CD8-positive, alpha-beta memory T cell (primary cell): ENCODE measurements around the gene SPINK6. TPM values are rescaled to one million over a fixed set of nuclear protein-coding genes. Genes with fewer than 3 reads are reported as not detected.

ENCODE experiments used
- CTCF ChIA-PET: fragments of 350-600 bp; sonication (Branson Sonifier 250); formaldehyde crosslinking; loops from one replicate; lab custom pipeline; 2021; ENCODE audit warnings: antibody characterized with exemption; lab: Charles Lee
- POLR2A ChIA-PET: fragments of 350-600 bp; sonication (Branson Sonifier 250); formaldehyde crosslinking; loops from one replicate; lab custom pipeline; 2021; ENCODE audit warnings: antibody characterized with exemption; lab: Charles Lee
- DNase-seq, 5 donors: peaks; one replicate each; pipeline versions ENCODE4 v3.0.0 to v3.0.0-alpha.2; 2020 to 2022; ENCODE audit warnings: mixed read lengths in 1 of 5
- H3K27ac ChIP-seq: one replicate; pipeline ENCODE4 v1.7.0; 2013; ENCODE audit warnings: low read depth, mild to moderate bottlenecking, low read length, moderate library complexity
- H3K27me3 ChIP-seq: 2 replicates; pipeline ENCODE4 v1.7.0; 2013; ENCODE audit warnings: low read length, mild to moderate bottlenecking; ENCODE audit not compliant: insufficient read depth, poor library complexity, severe bottlenecking
- H3K36me3 ChIP-seq: 2 replicates; pipeline ENCODE4 v1.7.0; 2013; ENCODE audit warnings: mild to moderate bottlenecking, low read length, moderate library complexity; ENCODE audit not compliant: insufficient read depth
- H3K4me1 ChIP-seq: 2 replicates; pipeline ENCODE4 v1.7.0; 2013; ENCODE audit warnings: mild to moderate bottlenecking, low read length, moderate library complexity; ENCODE audit not compliant: insufficient read depth
- H3K4me3 ChIP-seq: 2 replicates; pipeline ENCODE4 v1.7.0; 2013; ENCODE audit warnings: mild to moderate bottlenecking, low read length
- H3K9me3 ChIP-seq: 2 replicates; pipeline ENCODE4 v1.7.0; 2013; ENCODE audit warnings: mild to moderate bottlenecking, low read length
- H3K27ac Mint-ChIP-seq, 8 donors: one replicate each; pipeline ENCODE4 v1.8.0; 2020 to 2021; ENCODE audit warnings: mixed read lengths in 8 of 8, mild to moderate bottlenecking in 6 of 8, inconsistent platforms in 3 of 8, moderate library complexity in 3 of 8
- H3K27me3 Mint-ChIP-seq, 2 donors: one replicate each; pipeline ENCODE4 v1.8.0; 2020 to 2021; ENCODE audit warnings: mixed read lengths in 2 of 2, mild to moderate bottlenecking in 1 of 2, moderate library complexity in 1 of 2
- H3K36me3 Mint-ChIP-seq, 3 donors: one replicate each; pipeline ENCODE4 v1.8.0; 2020 to 2021; ENCODE audit warnings: mixed read lengths in 3 of 3, inconsistent platforms in 1 of 3, mild to moderate bottlenecking in 1 of 3
- H3K4me1 Mint-ChIP-seq, 3 donors: one replicate each; pipeline ENCODE4 v1.8.0; 2020 to 2021; ENCODE audit warnings: mixed read lengths in 3 of 3, inconsistent platforms in 1 of 3, mild to moderate bottlenecking in 1 of 3
- H3K4me3 Mint-ChIP-seq, 7 donors: one replicate each; pipeline ENCODE4 v1.8.0; 2020 to 2021; ENCODE audit warnings: mixed read lengths in 7 of 7, mild to moderate bottlenecking in 6 of 7, moderate library complexity in 4 of 7, inconsistent platforms in 2 of 7
- H3K9me3 Mint-ChIP-seq, 5 donors: one replicate each; pipeline ENCODE4 v1.8.0; 2020 to 2022; ENCODE audit warnings: mixed read lengths in 5 of 5, mild to moderate bottlenecking in 3 of 5, moderate library complexity in 2 of 5, inconsistent platforms in 1 of 5
- polyA plus RNA-seq: library from polyadenylated mRNA; unstranded; fragments of 300-500 nt; fragmentation: Illumina TruSeq; gene quantifications from one replicate; pipeline ENCODE4 v1.2.3, GENCODE V29; 2021
- total RNA-seq, 2 experiments: library from RNA; stranded (reverse); gene quantifications; one replicate each; pipeline ENCODE4 v1.2.3, GENCODE V29; 2021

SPINK6 gene
- total and polyA plus RNA-seq, 3 experiments from 2014 or later, result not detected

GRCh38 chr5:148206620-148207019 lies 3.8 kb downstream of the SPINK6 start:
- no peaks in the 10 kb centered on the region for H3K36me3 ChIP-seq
- no peak for DNase-seq
- H3K36me3 Mint-ChIP-seq, result no peaks in the 10 kb centered on the region
- H3K27me3 ChIP-seq, result no peaks in the 10 kb centered on the region
- POLR2A ChIA-PET, result no interaction called here
- H3K4me3 Mint-ChIP-seq, result no peak overlapping the region
- H3K27me3 Mint-ChIP-seq, result peaks cover 4 to 10% of the 10 kb centered on the region in 2 donors
- no peaks in the 10 kb centered on the region for H3K9me3 ChIP-seq
- no peaks in the 10 kb centered on the region for H3K4me1 Mint-ChIP-seq
- H3K27ac ChIP-seq, result no peak overlapping the region
- no peak overlapping the region for H3K4me3 ChIP-seq
- peaks cover 0 to under 1% (median 0%) of the 10 kb centered on the region in 5 donors for H3K9me3 Mint-ChIP-seq
- no peaks in the 10 kb centered on the region for H3K4me1 ChIP-seq
- CTCF ChIA-PET, result no interaction called here
- H3K27ac Mint-ChIP-seq, result no peak overlapping the region

GRCh38 chr5:148208226-148208625 lies 5.4 kb downstream of the SPINK6 start:
- no peak overlapping the region for H3K4me3 Mint-ChIP-seq
- no peaks in the 10 kb centered on the region for H3K4me1 ChIP-seq
- H3K9me3 Mint-ChIP-seq, result peaks cover 0 to 2% (median 0%) of the 10 kb centered on the region in 5 donors
- no peak overlapping the region for H3K27ac ChIP-seq
- no peaks in the 10 kb centered on the region for H3K36me3 Mint-ChIP-seq
- POLR2A ChIA-PET, result no interaction called here
- H3K27me3 Mint-ChIP-seq, result peaks cover 6 to 7% of the 10 kb centered on the region in 2 donors
- no peak overlapping the region for H3K27ac Mint-ChIP-seq
- no peaks in the 10 kb centered on the region for H3K9me3 ChIP-seq
- H3K36me3 ChIP-seq, result no peaks in the 10 kb centered on the region
- no peak for DNase-seq
- H3K4me1 Mint-ChIP-seq, result no peaks in the 10 kb centered on the region
- H3K4me3 ChIP-seq, result no peak overlapping the region
- H3K27me3 ChIP-seq, result no peaks in the 10 kb centered on the region
- CTCF ChIA-PET, result no interaction called here

GRCh38 chr5:148209151-148209770 lies 6.4 kb downstream of the SPINK6 start:
- Histone ChIP-seq H3K27me3 (no peaks in the 10 kb centered on the region), H3K27ac (no peak overlapping the region), H3K4me1 (no peaks in the 10 kb centered on the region), H3K9me3 (no peaks in the 10 kb centered on the region), H3K36me3 (no peaks in the 10 kb centered on the region), H3K4me3 (no peak overlapping the region)
- Mint-ChIP-seq H3K9me3 (peaks cover 0 to 2% (median 0%) of the 10 kb centered on the region in 5 donors), H3K4me3 (no peak overlapping the region), H3K27ac (no peak overlapping the region), H3K4me1 (no peaks in the 10 kb centered on the region), H3K27me3 (peaks cover 4 to 7% of the 10 kb centered on the region in 2 donors), H3K36me3 (no peaks in the 10 kb centered on the region)
- POLR2A ChIA-PET, result no interaction called here
- DNase-seq, result no peak
- CTCF ChIA-PET, result no interaction called here

DNA sequence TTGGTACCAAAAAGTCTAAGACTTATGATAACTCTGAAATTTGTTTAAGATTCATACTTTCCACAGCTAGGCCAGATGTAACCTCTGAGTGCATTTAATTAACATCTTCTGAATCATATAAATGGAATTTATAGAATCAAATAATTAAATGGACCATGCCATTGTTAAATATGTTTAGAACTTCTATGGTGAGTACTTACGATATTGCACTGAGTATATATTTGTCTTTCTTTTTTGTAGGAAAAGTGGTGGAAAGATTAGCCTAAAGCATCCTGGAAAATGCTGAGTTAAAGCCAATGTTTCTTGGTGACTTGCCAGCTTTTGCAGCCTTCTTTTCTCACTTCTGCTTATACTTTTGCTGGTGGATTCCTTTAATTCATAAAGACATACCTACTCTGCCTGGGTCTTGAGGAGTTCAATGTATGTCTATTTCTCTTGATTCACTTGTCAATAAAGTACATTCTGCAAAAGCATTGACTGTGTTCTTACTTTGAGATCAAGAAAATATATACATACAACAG lies 11.9 kb downstream of the SPINK6 start:
- ChIA-PET CTCF (no interaction called here), POLR2A (no interaction called here)
- Histone ChIP-seq H3K27me3 (no peaks in the 10 kb centered on the region), H3K9me3 (no peaks in the 10 kb centered on the region), H3K4me3 (no peak overlapping the region), H3K27ac (no peak overlapping the region), H3K36me3 (no peaks in the 10 kb centered on the region), H3K4me1 (no peaks in the 10 kb centered on the region)
- Mint-ChIP-seq H3K4me3 (no peak overlapping the region), H3K9me3 (peaks cover 0 to 4% (median 0%) of the 10 kb centered on the region in 5 donors), H3K36me3 (no peaks in the 10 kb centered on the region), H3K4me1 (no peaks in the 10 kb centered on the region), H3K27me3 (peaks cover 3 to 4% of the 10 kb centered on the region in 2 donors), H3K27ac (no peak overlapping the region)
- DNase-seq, result no peak

- no peak overlapping the region for H3K27ac ChIP-seq
- ChIA-PET CTCF (no interaction called here), POLR2A (no interaction called here)
- no peaks in the 10 kb centered on the region for H3K9me3 ChIP-seq
- Mint-ChIP-seq H3K27me3 (peaks cover 8 to 15% of the 10 kb centered on the region in 2 donors), H3K27ac (no peak overlapping the region), H3K9me3 (peaks cover 0 to 5% (median 3%) of the 10 kb centered on the region in 5 donors), H3K36me3 (no peaks in the 10 kb centered on the region), H3K4me3 (no peak overlapping the region), H3K4me1 (no peaks in the 10 kb centered on the region)
- H3K4me3 ChIP-seq, result no peak overlapping the region
- no peak for DNase-seq
- H3K4me1 ChIP-seq, result no peaks in the 10 kb centered on the region
- no peaks in the 10 kb centered on the region for H3K36me3 ChIP-seq
- no peaks in the 10 kb centered on the region for H3K27me3 ChIP-seq
Observed at GRCh38 chr5:148221508-148221907, 18.7 kb downstream of the SPINK6 start.

DNA sequence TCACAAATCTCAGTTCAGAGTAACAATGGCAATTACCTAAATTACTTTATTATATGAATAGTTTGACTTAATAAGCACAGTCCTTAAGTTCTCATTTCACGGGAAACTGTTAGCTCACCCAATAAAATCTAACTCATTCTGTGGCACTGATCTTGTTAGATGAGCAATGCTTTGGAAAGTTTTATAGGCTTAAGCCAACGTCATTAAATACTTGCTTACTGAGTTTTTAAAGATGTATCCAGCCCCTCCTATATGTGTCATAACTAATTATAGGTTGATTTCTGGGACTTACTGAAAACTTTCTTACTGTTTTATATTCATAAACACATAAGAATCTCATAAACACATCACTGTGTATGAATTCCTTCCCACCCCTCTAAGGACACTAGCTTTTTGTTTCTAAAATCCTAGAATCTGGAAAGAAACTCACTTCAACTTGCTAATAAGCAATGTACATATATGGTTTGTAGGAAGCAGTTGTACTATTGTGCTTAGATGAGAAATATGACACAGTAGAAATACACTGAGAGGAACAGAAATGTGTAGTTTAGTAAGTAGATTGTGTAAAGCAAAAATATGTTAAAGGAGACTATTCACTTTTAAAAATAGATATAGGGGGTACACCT lies 21.4 kb downstream of the SPINK6 start:
- no peaks in the 10 kb centered on the region for H3K4me1 ChIP-seq
- H3K27me3 ChIP-seq, result no peaks in the 10 kb centered on the region
- Mint-ChIP-seq H3K4me1 (no peaks in the 10 kb centered on the region), H3K27me3 (peaks cover 8 to 16% of the 10 kb centered on the region in 2 donors), H3K36me3 (no peaks in the 10 kb centered on the region), H3K9me3 (peaks cover 0 to 7% (median 0%) of the 10 kb centered on the region in 5 donors), H3K4me3 (no peak overlapping the region), H3K27ac (no peak overlapping the region)
- no peak overlapping the region for H3K27ac ChIP-seq
- CTCF ChIA-PET, result no interaction called here
- H3K4me3 ChIP-seq, result no peak overlapping the region
- no peaks in the 10 kb centered on the region for H3K9me3 ChIP-seq
- POLR2A ChIA-PET, result no interaction called here
- H3K36me3 ChIP-seq, result no peaks in the 10 kb centered on the region
- DNase-seq, result no peak

DNA sequence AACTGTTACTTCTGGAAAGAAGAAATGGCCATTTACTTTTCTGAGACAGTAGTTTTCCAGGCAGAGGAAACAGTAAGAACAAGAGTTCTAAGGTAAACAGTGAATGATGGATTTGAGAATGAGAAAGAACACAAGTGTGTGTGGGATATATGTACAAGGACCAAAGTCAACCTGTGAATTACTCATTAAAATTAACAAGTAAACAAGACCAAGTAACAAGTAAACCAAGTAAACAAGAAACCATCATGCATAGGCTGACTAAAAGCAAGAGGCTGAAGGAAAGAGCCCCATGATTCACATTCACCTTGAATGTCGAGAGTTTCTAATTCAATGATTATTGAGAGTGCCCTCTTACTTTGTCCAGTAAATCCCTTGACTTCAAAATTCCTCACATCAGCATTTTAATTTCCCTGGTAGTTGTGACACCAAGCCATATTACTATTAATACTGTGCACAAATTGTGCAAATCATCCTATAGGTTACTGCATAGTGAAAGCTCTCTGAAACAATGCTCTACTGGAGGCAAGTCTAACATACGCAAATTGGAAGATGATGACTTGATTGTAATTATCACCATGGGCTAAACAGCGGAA lies 25.6 kb downstream of the SPINK6 start:
- ChIA-PET POLR2A (no interaction called here), CTCF (no interaction called here)
- Histone ChIP-seq H3K36me3 (no peaks in the 10 kb centered on the region), H3K27ac (no peak overlapping the region), H3K27me3 (no peaks in the 10 kb centered on the region), H3K9me3 (no peaks in the 10 kb centered on the region), H3K4me1 (no peaks in the 10 kb centered on the region), H3K4me3 (no peak overlapping the region)
- Mint-ChIP-seq H3K4me1 (no peaks in the 10 kb centered on the region), H3K36me3 (no peaks in the 10 kb centered on the region), H3K27ac (no peak overlapping the region), H3K4me3 (no peak overlapping the region), H3K27me3 (peaks cover 5 to 16% of the 10 kb centered on the region in 2 donors), H3K9me3 (peaks cover 0 to 7% (median 4%) of the 10 kb centered on the region in 5 donors)
- no peak for DNase-seq

GRCh38 chr5:148229840-148230239 lies 27.0 kb downstream of the SPINK6 start:
- Mint-ChIP-seq H3K9me3 (peaks cover 0 to 7% (median 4%) of the 10 kb centered on the region in 5 donors), H3K36me3 (no peaks in the 10 kb centered on the region), H3K4me1 (no peaks in the 10 kb centered on the region), H3K4me3 (no peak overlapping the region), H3K27me3 (peaks cover 5 to 16% of the 10 kb centered on the region in 2 donors), H3K27ac (no peak overlapping the region)
- no peaks in the 10 kb centered on the region for H3K4me1 ChIP-seq
- H3K27me3 ChIP-seq, result no peaks in the 10 kb centered on the region
- H3K27ac ChIP-seq, result no peak overlapping the region
- ChIA-PET POLR2A (no interaction called here), CTCF (no interaction called here)
- no peak overlapping the region for H3K4me3 ChIP-seq
- H3K9me3 ChIP-seq, result no peaks in the 10 kb centered on the region
- no peak for DNase-seq
- H3K36me3 ChIP-seq, result no peaks in the 10 kb centered on the region
